HepG2 (cell line): Measurements from ENCODE around the gene ALMS1. TPM values are rescaled to one million over a fixed set of nuclear protein-coding genes. Genes with fewer than 3 reads are reported as not detected.

Experiments
- AKAP8 ChIP-seq: sonication (generic); formaldehyde crosslinking; IDR thresholded peaks from 2 replicates; pipeline ENCODE4 v1.5.1; 2020; ENCODE audit warnings: mild to moderate bottlenecking, missing genetic modification reagents
- ARID3A ChIP-seq: IDR thresholded peaks from 2 replicates; pipeline ENCODE4 v1.6.1; 2012; ENCODE audit warnings: low read depth, low read length, improper control_type of control experiment
- ASH2L ChIP-seq: fragments of 300-600, 200-600 bp; sonication (generic); IDR thresholded peaks from 2 replicates; pipeline ENCODE4 v1.7.0; 2017; ENCODE audit warnings: low read depth, mild to moderate bottlenecking, moderate library complexity, mixed read lengths, low read length; ENCODE audit not compliant: insufficient read length
- ATF1 ChIP-seq: IDR thresholded peaks from 2 replicates; pipeline ENCODE4 v1.6.1; 2016; ENCODE audit warnings: mild to moderate bottlenecking, control low read depth
- ATF2 ChIP-seq: sonication (generic); formaldehyde crosslinking; IDR thresholded peaks from 2 replicates; pipeline ENCODE4 v1.4.0; 2020; ENCODE audit warnings: missing genetic modification reagents
- CEBPB ChIP-seq: IDR thresholded peaks from 2 replicates; pipeline ENCODE4 v1.6.1; 2011; ENCODE audit warnings: low read depth, low read length, improper control_type of control experiment, borderline replicate concordance
- GFI1 ChIP-seq: sonication (generic); formaldehyde crosslinking; IDR thresholded peaks from 2 replicates; pipeline ENCODE4 v1.5.0; 2020; ENCODE audit warnings: missing genetic modification reagents, mild to moderate bottlenecking, borderline replicate concordance
- HINFP ChIP-seq: sonication (generic); formaldehyde crosslinking; IDR thresholded peaks from 2 replicates; pipeline ENCODE4 v1.4.0; 2020; ENCODE audit warnings: low read depth, mild to moderate bottlenecking, missing genetic modification reagents
- HNRNPLL ChIP-seq: fragments of 200-400 bp; formaldehyde crosslinking; IDR thresholded peaks from 2 replicates; pipeline ENCODE4 v1.6.1; 2017; ENCODE audit warnings: mild to moderate bottlenecking, low read depth, low read length; ENCODE audit not compliant: poor library complexity, severe bottlenecking
- KLF12 ChIP-seq: sonication (generic); formaldehyde crosslinking; IDR thresholded peaks from 2 replicates; pipeline ENCODE4 v1.4.0; 2020; ENCODE audit warnings: missing genetic modification reagents, borderline replicate concordance
- PAX8 ChIP-seq: sonication (generic); formaldehyde crosslinking; IDR thresholded peaks from 2 replicates; pipeline ENCODE4 v1.8.0; 2022; ENCODE audit warnings: mild to moderate bottlenecking, missing genetic modification reagents, borderline replicate concordance
- RARG ChIP-seq: sonication (generic); formaldehyde crosslinking; IDR thresholded peaks from 2 replicates; pipeline ENCODE4 v1.4.0; 2020; ENCODE audit warnings: low read depth, mild to moderate bottlenecking, missing genetic modification reagents
- RBM22 ChIP-seq: fragments of 200-400 bp; formaldehyde crosslinking; optimal IDR thresholded peaks from 2 replicates; pipeline ENCODE3; 2017; ENCODE audit warnings: mild to moderate bottlenecking, low read length, moderate library complexity
- SKI ChIP-seq: fragments of 450-650 bp; IDR thresholded peaks from one replicate; pipeline ENCODE4 v1.6.1; 2018; ENCODE audit warnings: mild to moderate bottlenecking; ENCODE audit not compliant: partially characterized antibody
- SOX13 ChIP-seq, 3 experiments: fragments of 450-650 bp in 1 of 3; sonication (generic) in 1 of 3; formaldehyde crosslinking in 1 of 3; IDR thresholded peaks in 2 of 3; conservative IDR thresholded peaks in 1 of 3; 2 replicates each; pipeline versions ENCODE4 v1.5.0 to v1.6.1; 2016 to 2020; ENCODE audit warnings: antibody characterized with exemption in 1 of 3, mild to moderate bottlenecking in 1 of 3, missing compliant biosample characterization in 1 of 3, missing genetic modification reagents in 1 of 3, moderate library complexity in 1 of 3
- SOX5 ChIP-seq: IDR thresholded peaks from 2 replicates; pipeline ENCODE4 v1.6.1; 2016; ENCODE audit warnings: borderline replicate concordance
- ZNF251 ChIP-seq: sonication (generic); formaldehyde crosslinking; IDR thresholded peaks from 2 replicates; pipeline ENCODE4 v1.9.0; 2021; ENCODE audit warnings: mild to moderate bottlenecking, missing genetic modification reagents
- ZNF260 ChIP-seq: sonication (generic); formaldehyde crosslinking; IDR thresholded peaks from 2 replicates; pipeline ENCODE4 v1.4.0; 2020; ENCODE audit warnings: missing genetic modification reagents, low read depth, mild to moderate bottlenecking, borderline replicate concordance
- ZNF292 ChIP-seq: sonication (generic); formaldehyde crosslinking; IDR thresholded peaks from 2 replicates; pipeline ENCODE4 v1.8.1; 2022; ENCODE audit warnings: mild to moderate bottlenecking, low read depth, missing genetic modification reagents, borderline replicate concordance
- ZNF296 ChIP-seq: sonication (generic); formaldehyde crosslinking; conservative IDR thresholded peaks from 2 replicates; pipeline ENCODE4 v1.5.0; 2020; ENCODE audit warnings: mild to moderate bottlenecking, missing genetic modification reagents
- ZNF740 ChIP-seq: sonication (generic); formaldehyde crosslinking; IDR thresholded peaks from 2 replicates; pipeline ENCODE4 v1.4.0; 2020; ENCODE audit warnings: missing genetic modification reagents
- ZNF878 ChIP-seq: sonication (generic); formaldehyde crosslinking; IDR thresholded peaks from 2 replicates; pipeline ENCODE4 v1.8.1; 2023; ENCODE audit warnings: mild to moderate bottlenecking, missing genetic modification reagents, moderate library complexity
- ZSCAN29 ChIP-seq: sonication (generic); formaldehyde crosslinking; conservative IDR thresholded peaks from 2 replicates; pipeline ENCODE4 v1.4.0; 2020; ENCODE audit warnings: mild to moderate bottlenecking, missing genetic modification reagents
- polyA plus RNA-seq, 8 experiments: library from polyadenylated mRNA; depleted of rRNA in 3 of 8; stranded (reverse) in 7 of 8; unstranded in 1 of 8; fragments of >200 nt; fragmentation: Illumina TruSeq in 4 of 8; extraction: Trizol in 4 of 8; gene quantifications; 2 replicates each; pipeline versions ENCODE4 v1.2.1 to v1.2.3, GENCODE V29; 2011 to 2016; ENCODE audit warnings: low read depth in 4 of 8, missing spikeins in 1 of 8, mixed read lengths in 1 of 8; ENCODE audit not compliant: insufficient read depth in 1 of 8
- total RNA-seq, 5 experiments: library from RNA; depleted of rRNA; stranded (reverse); fragments of >200 nt; fragmentation: Illumina TruSeq; extraction: Trizol; gene quantifications; 2 replicates each; pipeline ENCODE4 v1.2.3, GENCODE V29; 2016; ENCODE audit warnings: low read depth in 1 of 5

Gene ALMS1
- total and polyA plus RNA-seq, 2 of the 13 experiments (the other 11 are each of a cell fraction or from before 2014, with no cell fraction given): 12.9 to 21.2 TPM

GRCh38 chr2:73385504-73386341 lies at the start of gene ALMS1 (continued):
- TF ChIP-seq ZNF878 (CRISPR knock-in tag) (peak; percentile 67; the same call in 1 of the 2 replicates), ATF2 (no peak; the same call in 1 of the 2 replicates), PAX8 (CRISPR knock-in tag) (no peak), AKAP8 (CRISPR knock-in tag) (no peak; the same call in none of the 2 replicates), SKI (no peak), ZSCAN29 (CRISPR knock-in tag) (peak; percentile 80; the same call in 1 of the 2 replicates), RBM22 (no peak), ZNF740 (CRISPR knock-in tag) (no peak), RARG (CRISPR knock-in tag) (no peak), CEBPB (no peak), SOX5 (no peak), GFI1 (CRISPR knock-in tag) (no peak; the same call in none of the 2 replicates), ATF1 (CRISPR knock-in tag) (no peak), ZNF260 (no peak), SOX13 (IDR thresholded peaks at IDR 0.05) (no peak; the same call in 1 of the 2 replicates), SOX13 (CRISPR knock-in tag; conservative IDR thresholded peaks at IDR 0.05 in 1 of 2, IDR thresholded peaks at IDR 0.05 in 1 of 2) (peak in 1 of 2 experiments; percentile 37; a peak in 1 of 4 replicates), ZNF292 (CRISPR knock-in tag) (no peak), KLF12 (CRISPR knock-in tag) (no peak; the same call in 1 of the 2 replicates), HNRNPLL (peak; percentile 96), ZNF251 (CRISPR knock-in tag) (no peak; the same call in none of the 2 replicates), ASH2L (peak; percentile 91), ZNF296 (CRISPR knock-in tag) (0 out of 2 replicates have a peak, but pooled peaks have one; percentile 38), ARID3A (no peak), HINFP (no peak)
